Activated naive CD4-positive, alpha-beta T cell treated with anti-CD3 and anti-CD28 coated beads, Interleukin-2, amount 50 U/mL, for 72 hours (primary cell): ENCODE measurements around the gene VILL. TPM values are rescaled to one million over a fixed set of nuclear protein-coding genes. Genes with fewer than 3 reads are reported as not detected.
"Not testable (repeated sequence)": the region's sequence is repeated elsewhere in the genome, so short reads cannot be mapped to it uniquely, and the experiment has no call there.

Experiments
- ATAC-seq, 2 donors: fragments of 150-1000 bp; cut with Tn5 transposase; 2 replicates each; pipeline ENCODE4 v1.10.0; 2021; ENCODE audit warnings: mild to moderate bottlenecking in 2 of 2, moderate library complexity in 2 of 2
- DNase-seq, 2 donors: peaks; one replicate each; pipeline ENCODE4 v3.0.0; 2021 to 2022; ENCODE audit warnings: low spot score in 2 of 2
- H3K27ac Mint-ChIP-seq, 2 donors: one replicate each; pipeline ENCODE4 v1.8.0; 2022; ENCODE audit warnings: mild to moderate bottlenecking in 2 of 2, mixed read lengths in 2 of 2
- H3K36me3 Mint-ChIP-seq, 2 donors: one replicate each; pipeline ENCODE4 v1.8.0; 2022; ENCODE audit warnings: mixed read lengths in 2 of 2
- H3K9me3 Mint-ChIP-seq, 2 donors: one replicate each; pipeline ENCODE4 v1.8.0; 2022; ENCODE audit warnings: mixed read lengths in 2 of 2
- total RNA-seq, 2 donors: library from RNA; stranded (reverse); gene quantifications; one replicate each; pipeline ENCODE4 v1.2.3, GENCODE V29; 2022

The VILL gene
- total RNA-seq, 2 donors from 2014 or later = 13.2 to 13.8 TPM

DNA sequence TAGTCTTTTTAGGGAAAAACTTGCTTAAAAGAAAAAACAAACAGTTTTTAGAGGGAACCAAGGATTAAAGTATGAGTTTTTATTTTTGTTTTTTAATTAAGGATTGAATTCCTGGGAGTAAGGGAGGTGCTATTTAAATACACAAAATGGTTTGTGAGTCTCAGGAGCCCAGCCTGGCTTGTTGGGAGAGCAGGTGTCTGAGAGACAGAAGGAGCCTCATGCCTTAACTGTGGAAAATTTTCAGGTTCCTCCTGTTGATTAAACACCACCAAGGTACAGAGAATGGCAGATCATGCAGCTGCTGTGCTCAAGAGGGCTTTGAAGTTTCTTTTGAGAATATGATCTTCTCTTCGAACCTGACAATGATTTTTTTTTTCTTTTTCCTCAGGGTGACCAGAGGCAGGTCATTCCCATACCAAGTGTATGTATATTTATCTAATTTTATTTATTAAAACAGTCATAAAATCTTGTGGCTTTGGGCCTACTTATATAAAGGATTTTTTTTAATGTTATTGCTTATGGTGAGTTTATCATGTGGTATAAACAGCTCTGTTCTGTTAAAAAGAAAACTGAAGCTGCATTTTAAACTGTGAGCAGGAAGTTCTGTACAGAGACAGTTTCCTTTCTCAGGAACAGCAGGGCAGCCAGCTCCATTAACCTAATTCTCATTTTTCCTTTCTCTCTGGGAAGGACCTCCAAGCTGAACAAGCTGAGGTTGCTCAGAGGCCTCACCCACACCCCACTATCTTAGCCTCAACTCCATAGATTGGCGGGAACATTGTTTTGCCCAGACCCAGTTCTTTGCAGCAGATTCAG is 33.7 kb upstream of the VILL start:
- Mint-ChIP-seq H3K36me3 (peaks cover 0 to 6% of the 10 kb centered on the region in 2 donors), H3K9me3 (peaks cover 0 to 4% of the 10 kb centered on the region in 2 donors), H3K27ac (peak overlapping the region; percentile 82 to 91)
- ATAC-seq = peak in 1 of 2 donors; percentile 39
- no peak for DNase-seq

DNA sequence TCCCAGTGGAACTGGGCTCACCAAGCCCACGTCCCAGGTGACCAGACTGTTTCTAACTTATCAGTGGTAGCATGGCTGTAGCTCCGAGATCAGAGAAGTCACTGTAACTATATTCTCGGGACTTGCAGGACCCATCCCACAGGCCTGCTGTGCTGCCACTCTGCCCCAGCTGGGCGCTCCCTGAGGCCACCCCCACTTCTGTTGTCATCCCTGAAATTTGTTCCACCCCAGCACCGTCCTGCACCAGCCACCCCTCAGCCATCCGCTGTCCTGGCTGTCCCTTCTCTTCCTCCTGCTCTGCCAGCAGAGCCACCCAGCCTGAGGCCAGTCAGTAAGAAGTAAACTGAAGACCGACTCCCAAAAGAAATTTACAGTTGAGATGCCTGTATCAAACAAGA is 33.0 kb upstream of the VILL start:
- peak in 1 of 2 donors; percentile 18 for ATAC-seq
- Mint-ChIP-seq H3K36me3 (peaks cover 0 to under 1% of the 10 kb centered on the region in 2 donors), H3K9me3 (peaks cover 0 to 4% of the 10 kb centered on the region in 2 donors), H3K27ac (peak overlapping the region; percentile 69 to 82)
- no peak for DNase-seq

- Mint-ChIP-seq H3K9me3 (no peaks in the 10 kb centered on the region), H3K36me3 (no peaks in the 10 kb centered on the region)
- DNase-seq = no peak
Measured at GRCh38 chr3:37961622-37962431, 28.8 kb upstream of the VILL start.

GRCh38 chr3:37963016-37963415 is 27.6 kb upstream of the VILL start:
- no peaks in the 10 kb centered on the region for H3K36me3 Mint-ChIP-seq
- no peak overlapping the region for H3K27ac Mint-ChIP-seq
- H3K9me3 Mint-ChIP-seq = no peaks in the 10 kb centered on the region
- no peak for ATAC-seq
- DNase-seq = no peak

More at GRCh38 chr3:37961622-37962431, 28.8 kb upstream of the VILL start:
- no peak for ATAC-seq
- H3K27ac Mint-ChIP-seq = no peak overlapping the region

- no peaks in the 10 kb centered on the region for H3K9me3 Mint-ChIP-seq
- H3K27ac Mint-ChIP-seq = no peak overlapping the region
- no peak for ATAC-seq
Measured at GRCh38 chr3:37963635-37964034, 27.0 kb upstream of the VILL start.

DNA sequence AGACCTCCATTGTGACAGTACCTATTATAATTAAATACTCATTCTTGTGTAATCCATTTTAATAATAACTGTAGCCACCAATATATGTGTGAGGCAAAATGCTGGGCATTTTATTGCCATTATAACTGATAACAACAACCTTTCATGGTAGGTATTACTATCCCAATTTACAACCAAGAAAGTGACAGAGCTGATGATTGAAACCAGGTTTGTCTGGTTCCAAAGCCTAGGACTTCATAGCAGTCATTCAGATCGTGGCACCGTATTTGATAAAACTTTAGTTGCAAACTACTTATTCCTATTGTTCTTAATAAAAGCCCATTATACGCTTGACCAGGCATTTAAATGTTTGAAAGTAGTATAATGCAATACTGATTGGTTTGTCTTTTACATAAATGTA is 26.4 kb upstream of the VILL start:
- DNase-seq = no peak
- no peak for ATAC-seq
- H3K27ac Mint-ChIP-seq = no peak overlapping the region
- no peaks in the 10 kb centered on the region for H3K9me3 Mint-ChIP-seq
- H3K36me3 Mint-ChIP-seq = no peaks in the 10 kb centered on the region

More at GRCh38 chr3:37963635-37964034, 27.0 kb upstream of the VILL start:
- H3K36me3 Mint-ChIP-seq = no peaks in the 10 kb centered on the region
- no peak for DNase-seq

DNA sequence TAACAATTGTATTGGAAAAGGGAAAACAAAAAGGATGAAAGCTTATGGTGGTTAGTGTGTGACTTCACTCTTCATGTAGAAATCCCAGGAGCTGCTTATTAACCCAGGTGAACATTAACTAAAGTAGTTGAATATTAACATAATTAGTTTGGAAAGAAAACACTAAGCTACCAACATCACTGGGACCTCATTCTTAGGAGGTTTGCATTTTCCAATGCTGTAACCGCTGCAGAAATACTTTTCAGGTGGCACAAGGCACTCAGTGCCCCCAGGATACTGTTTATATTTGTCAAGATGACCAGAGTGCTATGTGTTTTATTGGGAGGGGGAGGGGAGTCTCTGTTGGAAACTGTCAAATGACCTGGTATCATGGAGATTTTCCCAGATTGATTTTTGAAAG is 25.9 kb upstream of the VILL start:
- DNase-seq (no peak), ATAC-seq (no peak)
- Mint-ChIP-seq H3K36me3 (no peaks in the 10 kb centered on the region), H3K9me3 (no peaks in the 10 kb centered on the region), H3K27ac (no peak overlapping the region)

DNA sequence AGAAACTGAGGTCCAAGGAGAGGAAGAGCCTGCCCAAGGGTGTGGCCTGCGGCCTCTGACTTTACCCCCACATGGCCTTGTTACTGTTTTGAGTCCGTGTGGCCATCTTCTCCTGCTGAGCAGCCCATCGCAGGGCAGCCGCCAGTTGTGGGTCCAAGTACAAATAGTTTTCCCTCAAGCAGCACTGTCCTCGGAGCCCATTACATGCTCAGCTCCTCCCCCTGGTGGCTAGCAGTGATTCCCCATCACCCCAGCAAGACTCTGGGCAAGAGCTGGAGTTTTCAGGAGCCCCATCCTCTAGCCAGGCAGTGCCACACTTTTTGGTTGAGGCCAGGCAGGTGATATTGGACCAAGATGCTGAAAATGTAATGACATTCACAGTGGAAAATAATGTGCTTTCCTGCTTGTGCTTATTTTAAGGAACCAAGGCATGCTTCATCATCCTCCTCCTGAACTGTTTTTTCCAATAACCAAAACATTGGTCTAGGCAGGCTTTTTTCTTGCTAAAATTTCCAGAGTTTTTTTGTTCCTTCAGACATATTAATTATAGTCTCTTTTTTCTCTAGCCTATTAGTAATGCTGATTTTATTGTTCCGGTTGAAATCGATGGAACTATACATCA is 23.2 kb upstream of the VILL start:
- ATAC-seq = peak; percentile 81 to 88
- H3K36me3 Mint-ChIP-seq = no peaks in the 10 kb centered on the region
- H3K27ac Mint-ChIP-seq = no peak overlapping the region
- no peaks in the 10 kb centered on the region for H3K9me3 Mint-ChIP-seq
- DNase-seq = peak in 1 of 2 donors; percentile 67

GRCh38 chr3:37968199-37968598 is 22.4 kb upstream of the VILL start:
- Mint-ChIP-seq H3K9me3 (no peaks in the 10 kb centered on the region), H3K36me3 (no peaks in the 10 kb centered on the region), H3K27ac (no peak overlapping the region)
- ATAC-seq (no peak), DNase-seq (no peak)

GRCh38 chr3:37968813-37969595 is 21.6 kb upstream of the VILL start:
- ATAC-seq (no peak), DNase-seq (no peak)
- no peaks in the 10 kb centered on the region for H3K36me3 Mint-ChIP-seq
- no peaks in the 10 kb centered on the region for H3K9me3 Mint-ChIP-seq
- no peak overlapping the region for H3K27ac Mint-ChIP-seq

GRCh38 chr3:37969596-37970100 is 20.9 kb upstream of the VILL start:
- ATAC-seq = no peak
- Mint-ChIP-seq H3K9me3 (no peaks in the 10 kb centered on the region), H3K36me3 (no peaks in the 10 kb centered on the region)

GRCh38 chr3:37970802-37971201 is 19.8 kb upstream of the VILL start:
- Mint-ChIP-seq H3K9me3 (no peaks in the 10 kb centered on the region), H3K27ac (peak overlapping the region in 1 of 2 donors; percentile 31), H3K36me3 (no peaks in the 10 kb centered on the region)
- DNase-seq = no peak
- ATAC-seq = no peak

More at GRCh38 chr3:37969596-37970100, 20.9 kb upstream of the VILL start:
- DNase-seq = no peak
- H3K27ac Mint-ChIP-seq = peak overlapping the region in 1 of 2 donors; percentile 31

DNA sequence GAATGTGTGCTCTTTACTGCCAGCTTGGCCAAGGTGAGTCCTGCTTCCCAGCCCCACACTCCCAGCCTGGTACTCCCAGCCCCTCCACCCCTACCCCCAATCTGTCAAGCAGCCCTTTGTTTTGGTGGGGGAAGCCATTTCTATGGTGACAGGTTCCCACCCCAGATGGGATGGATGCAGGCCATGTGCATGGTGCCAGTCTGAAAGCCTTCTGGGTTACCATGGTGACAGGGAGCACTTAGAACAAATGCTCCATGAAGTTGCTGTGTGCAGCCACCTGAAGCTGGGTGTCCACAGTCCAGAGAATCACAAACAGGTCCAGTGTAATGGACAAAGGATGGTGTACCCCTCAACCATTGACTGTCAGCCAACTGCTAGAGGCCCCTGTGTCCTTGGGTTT is 19.1 kb upstream of the VILL start:
- H3K36me3 Mint-ChIP-seq = no peaks in the 10 kb centered on the region
- H3K9me3 Mint-ChIP-seq = no peaks in the 10 kb centered on the region
- H3K27ac Mint-ChIP-seq = no peak overlapping the region
- no peak for DNase-seq
- ATAC-seq = no peak

- not testable (repeated sequence) for ATAC-seq, H3K36me3 Mint-ChIP-seq, H3K9me3 Mint-ChIP-seq, H3K27ac Mint-ChIP-seq, DNase-seq
Measured at GRCh38 chr3:37972056-37972455, 18.5 kb upstream of the VILL start.

DNA sequence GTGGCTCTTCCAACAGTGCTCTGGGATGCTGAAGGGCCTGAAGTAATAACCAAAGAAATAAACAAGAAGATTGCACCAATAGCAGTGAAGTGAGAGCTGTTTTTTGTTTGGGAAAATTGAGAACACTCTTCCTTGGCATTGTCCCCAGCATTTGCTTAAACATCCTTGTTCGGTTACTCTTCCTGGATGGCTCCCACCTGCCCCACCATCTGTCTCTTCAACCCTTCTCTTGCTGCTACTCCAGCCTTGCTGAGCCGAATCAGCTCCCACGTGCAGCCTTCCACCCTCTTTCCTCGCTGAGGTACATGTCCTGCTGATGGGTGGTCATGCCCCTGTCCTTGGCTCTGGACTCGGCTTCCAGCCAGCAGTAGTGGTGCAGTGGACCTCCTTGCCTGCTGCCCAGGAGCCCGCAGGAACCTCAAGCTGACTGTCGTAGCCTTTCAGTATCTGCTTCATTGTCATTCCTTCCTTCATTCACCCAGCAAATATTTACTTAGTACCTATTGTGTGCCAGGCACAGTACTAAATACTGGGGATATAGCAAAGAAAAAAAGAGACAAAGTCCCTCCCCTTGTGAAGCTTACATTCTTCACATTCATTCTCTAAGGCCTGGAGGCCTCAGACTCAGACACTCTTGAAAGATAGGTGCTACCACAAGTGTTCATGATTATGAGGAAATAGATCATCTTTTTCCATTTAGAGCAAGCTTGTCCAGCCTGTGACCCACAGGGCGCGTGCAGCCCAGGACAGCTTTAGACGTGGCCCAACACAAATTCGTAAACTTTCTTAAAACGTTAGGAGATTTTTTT is 17.1 kb upstream of the VILL start:
- Mint-ChIP-seq H3K9me3 (no peaks in the 10 kb centered on the region), H3K27ac (no peak overlapping the region), H3K36me3 (no peaks in the 10 kb centered on the region)
- DNase-seq (no peak), ATAC-seq (no peak)
